Activated CD4-positive, CD25-positive, alpha-beta regulatory T cell (primary cell): ENCODE data around the gene PKNOX2.

Experiments
- DNase-seq, 4 experiments: peaks; one replicate each; lab custom pipeline; 2025; lab: John Stamatoyannopoulos, UW

Gene PKNOX2

DNA sequence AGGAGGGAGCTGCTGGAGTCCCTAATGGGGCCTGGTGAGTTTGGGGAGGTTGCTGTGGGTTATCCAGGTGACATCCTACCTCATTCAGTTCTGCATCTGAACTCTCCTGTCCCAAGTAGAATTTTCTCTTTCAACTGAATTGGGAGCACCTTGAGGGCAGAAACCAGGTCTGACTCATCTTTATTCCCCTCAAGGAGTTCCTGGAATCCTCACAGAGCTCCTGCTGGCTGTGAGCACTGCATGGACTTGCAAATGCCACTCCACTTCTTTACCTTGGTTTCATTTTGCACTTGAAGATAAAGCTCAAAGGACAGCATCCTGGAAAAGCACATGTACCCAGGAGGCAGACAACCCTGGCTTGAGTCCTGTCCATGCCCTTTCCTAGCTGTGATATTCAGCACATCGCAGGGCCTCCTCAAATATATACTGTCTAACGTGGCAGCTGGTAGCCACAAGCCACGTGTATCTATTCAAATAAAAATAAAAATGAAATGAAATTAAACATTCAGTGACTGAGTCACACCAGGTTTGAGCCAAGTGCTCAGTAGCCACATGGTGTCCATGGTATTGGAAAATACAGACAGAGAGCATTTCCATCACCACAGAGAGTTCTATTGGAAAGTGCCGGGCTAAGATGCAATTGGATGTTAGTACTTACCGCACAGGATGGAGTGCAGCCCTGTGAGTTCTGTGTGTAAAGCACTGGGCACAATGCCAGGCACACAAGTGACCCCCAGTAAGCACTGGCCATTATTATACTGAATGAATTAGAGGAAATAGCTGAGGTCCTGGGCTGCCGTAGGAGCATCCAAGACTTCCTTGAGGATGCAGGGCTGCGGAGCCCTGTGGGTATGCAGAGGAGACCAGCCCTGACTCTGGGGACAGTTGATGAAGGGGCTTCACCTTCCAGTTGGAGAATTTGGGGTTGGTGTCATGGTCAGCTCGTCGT is 149.0 kb downstream of the PKNOX2 start:
- DNase-seq = no peak

DNA sequence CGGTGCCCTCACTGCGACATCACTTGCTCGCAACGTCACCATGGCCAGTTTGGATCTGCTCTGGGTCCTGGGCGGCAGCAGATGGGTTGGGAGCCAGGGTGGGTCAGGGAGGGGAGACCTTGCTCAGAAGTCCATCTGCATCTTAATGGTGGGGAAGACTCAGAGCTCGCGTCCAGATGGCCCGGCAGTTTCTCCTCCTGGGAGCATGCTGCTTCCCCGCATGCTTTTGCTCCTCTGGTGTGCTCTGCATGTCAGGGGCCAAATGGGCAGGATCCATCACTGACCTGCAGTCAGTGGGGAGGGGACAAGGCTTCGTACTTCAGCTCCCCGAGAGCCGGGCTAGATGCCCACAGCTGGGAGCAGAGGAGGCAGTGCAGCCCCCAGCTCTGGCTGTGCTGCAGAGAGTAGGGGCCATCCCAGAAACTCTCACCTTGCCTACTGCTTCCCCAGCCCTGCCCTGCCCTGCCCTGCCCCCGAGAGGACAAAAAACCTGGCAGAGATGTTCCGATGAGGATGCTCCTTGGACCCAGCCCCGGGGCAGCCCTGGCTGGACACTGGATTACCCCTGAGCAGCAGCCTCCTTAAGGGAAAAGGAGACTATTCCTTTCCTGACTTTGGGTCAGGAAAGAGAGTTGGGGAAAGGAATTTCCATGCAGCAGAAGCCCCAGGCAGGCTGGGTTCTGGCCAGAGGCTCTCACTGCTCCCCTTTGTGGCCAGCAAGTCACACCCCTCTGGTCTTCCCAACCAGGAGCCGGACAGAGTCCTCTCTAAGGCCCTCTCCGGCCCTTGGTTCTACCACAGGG is 149.9 kb downstream of the PKNOX2 start:
- DNase-seq = no peak

DNA sequence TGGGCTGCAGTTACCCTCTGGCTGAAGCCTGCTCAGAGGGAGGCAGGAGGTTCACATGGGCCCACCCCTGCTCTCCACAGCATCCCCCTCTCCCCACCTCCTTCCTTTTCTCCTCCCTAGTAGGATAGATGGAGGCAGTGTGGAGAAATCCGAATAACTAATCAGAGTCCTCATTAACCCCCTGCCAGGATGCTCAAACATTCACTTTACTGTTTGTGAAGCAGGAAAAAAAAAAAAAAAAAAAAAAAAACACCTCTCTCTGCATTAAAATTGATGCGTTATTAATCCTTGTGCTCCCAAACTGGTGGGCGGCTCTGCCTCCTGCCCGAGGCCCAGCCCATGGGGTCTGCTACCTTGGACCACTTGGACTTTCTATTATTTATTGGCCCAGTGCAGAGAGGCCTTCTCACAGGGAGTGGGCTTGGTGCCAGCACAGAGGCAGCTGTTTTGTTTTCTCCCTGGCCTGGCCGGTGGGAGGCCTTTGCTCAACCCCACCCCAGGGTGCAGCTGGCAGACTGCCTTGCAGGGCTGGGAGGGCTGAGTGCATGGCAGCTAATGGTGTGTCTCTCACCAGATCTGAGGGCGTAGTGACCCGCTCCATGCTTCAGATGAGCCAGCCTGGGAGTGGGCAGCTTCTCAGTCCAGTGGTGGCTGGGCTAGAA is 150.7 kb downstream of the PKNOX2 start:
- no peak for DNase-seq

DNA sequence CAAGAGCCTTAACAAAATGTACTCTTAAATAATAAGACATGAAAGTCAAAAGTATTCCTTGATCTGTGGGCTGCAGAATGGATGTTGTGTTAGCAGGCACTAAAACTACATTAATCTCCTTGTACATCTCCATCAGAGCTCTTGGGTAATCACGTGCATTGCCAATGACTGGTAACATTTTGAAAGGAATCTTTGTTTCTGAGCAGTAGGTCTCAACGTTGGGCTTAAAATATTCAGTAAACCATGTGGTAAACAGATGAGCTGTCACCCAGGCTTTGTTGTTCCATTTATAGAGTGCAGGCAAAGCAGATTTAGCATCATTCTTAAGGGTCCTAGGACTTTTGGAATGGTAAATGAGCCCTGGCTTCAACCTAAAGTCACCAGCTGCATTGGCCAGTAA is 152.9 kb downstream of the PKNOX2 start:
- no peak for DNase-seq

DNA sequence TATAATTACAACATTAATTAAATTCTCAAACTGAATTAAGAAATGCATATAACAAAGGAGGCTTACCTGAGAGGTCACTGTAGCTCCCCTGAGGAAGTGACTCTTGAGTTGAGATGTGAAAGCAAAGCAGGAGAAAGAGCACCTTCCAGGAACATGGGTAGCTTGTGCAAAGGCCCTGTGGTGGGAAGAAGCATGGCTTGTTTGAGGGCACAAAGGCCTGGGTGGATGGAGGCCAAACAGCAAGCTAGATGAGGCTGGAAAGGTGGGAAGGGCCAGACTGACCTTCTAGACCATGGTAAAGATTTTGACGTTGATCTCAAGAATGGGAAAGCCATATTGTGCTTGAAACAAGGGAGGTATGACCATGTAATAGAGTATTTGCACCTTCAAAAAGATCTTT is 155.1 kb downstream of the PKNOX2 start:
- DNase-seq = no peak

DNA sequence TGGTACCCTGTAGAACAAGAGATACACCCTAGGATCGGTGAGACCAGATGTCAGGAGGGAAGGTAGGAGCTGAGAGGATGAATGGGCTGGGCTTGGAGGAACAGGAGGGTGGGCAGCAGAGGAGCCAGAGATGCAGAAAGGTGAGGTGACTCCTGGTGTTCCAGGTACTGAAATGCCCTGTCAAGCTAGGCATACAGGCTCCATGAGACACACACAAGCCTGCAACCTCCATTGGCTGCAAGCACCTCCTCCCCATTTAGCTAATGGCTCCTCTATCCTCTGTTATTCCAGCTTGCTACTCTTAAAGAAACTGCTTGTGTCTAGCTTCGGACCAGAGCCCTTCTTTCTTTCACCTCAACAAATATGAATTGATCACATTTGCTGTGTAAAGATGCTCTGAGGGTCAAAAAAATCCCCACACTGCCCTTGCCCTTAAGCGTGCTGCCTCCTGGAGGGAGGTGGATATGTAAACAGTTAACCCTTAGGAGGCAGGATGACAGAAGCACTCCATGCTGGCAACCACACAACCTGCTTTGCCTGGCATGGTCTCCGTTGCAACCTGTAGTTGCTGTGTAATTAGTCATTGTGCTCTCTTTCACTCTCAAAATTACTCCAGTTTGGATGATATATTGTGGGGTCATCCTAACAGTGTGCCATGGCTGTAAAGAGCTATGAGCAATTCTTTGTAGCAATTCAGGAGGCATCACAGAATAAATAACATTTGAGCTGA is 156.0 kb downstream of the PKNOX2 start:
- DNase-seq = no peak

DNA sequence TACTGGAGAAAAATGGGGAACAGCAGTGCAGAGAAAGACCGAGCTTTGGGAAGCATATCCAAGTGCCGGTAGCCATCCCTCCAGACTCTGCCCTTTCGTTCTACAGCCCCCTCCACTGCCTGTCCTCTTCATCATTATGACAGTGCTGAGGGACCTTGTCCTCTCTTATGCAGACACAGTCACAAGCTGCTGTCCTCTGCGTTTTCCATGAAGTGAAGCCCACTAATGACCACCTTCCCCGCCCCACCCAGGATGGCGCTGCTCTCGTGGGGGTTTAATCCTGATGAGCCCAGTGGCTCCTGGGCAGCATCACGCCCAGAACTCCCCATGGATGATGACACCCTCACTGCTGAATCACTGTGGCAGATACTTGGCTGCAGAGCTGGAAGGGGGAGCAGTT is 157.7 kb downstream of the PKNOX2 start:
- no peak for DNase-seq

DNA sequence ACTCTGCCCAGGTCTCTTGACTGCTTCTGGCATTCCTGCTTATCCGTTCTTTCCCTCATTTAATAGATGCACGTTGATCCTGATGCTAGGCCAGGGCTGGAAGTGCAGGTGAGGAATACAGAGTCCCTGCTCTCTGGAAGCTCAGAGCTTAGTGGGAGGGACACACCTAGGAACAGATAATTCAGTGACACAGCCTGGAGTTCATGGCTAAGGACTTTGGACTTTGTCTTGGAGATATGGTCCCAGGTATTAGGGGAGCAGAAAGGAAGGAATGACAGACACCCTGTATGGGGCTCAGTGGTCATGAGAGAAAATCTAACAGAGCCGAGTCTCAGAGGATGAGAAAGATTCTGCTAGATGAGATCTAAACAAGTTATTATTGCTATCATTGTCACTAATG is 160.6 kb downstream of the PKNOX2 start:
- no peak for DNase-seq

DNA sequence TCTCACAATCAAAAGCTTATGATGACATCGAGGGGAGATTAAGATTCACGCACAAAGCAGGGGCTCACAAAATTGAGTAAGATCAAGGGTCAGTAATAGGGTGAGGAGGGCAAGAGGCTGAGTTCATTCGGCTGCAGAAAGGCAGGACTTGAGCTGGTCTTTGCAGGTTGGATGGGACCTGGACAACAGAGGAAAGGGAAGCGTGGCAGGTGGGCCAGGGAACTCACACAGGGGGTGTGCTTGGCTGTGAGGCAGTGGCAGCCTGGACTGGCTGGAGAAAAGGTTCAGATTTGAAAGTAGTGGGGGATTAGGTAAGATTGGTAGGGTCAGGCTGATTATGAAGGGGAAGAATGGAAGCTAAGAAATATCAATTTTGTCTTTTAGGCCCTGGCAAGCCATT is 161.6 kb downstream of the PKNOX2 start:
- DNase-seq = no peak

DNA sequence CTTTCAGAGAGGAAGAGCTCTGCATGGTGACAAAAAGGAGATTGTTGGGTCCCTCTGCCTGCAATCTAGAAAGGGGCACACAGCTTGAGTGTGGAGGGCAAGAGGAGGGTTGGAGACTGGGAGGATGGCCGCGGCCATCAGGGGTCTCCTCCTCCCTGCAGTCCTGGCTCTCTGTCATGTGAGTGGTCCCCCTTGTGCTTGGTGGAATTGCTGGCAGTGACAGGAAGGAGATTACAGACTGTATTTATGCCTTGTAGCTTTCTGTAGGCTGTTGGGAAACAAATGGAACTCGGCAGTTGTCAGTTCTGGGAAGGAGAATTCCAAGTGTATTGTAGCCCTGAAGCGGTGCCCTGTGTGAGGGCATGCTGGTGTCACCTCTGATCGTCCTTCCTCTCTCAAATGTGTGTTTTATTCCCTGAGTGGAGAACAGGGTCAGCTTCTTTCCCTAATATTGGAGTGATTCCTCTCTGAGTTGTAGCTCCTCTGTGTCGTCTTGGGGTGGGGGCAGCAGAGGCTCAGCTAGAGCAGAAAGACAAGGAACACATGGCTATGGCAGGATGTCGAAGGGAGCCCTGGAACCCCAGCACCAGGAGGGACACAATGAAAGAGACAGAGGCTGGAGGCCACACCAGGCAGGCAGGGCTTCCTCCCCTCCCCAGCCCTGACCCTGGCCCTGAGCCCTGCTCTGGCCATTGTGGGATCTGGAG is 163.1 kb downstream of the PKNOX2 start:
- no peak for DNase-seq

DNA sequence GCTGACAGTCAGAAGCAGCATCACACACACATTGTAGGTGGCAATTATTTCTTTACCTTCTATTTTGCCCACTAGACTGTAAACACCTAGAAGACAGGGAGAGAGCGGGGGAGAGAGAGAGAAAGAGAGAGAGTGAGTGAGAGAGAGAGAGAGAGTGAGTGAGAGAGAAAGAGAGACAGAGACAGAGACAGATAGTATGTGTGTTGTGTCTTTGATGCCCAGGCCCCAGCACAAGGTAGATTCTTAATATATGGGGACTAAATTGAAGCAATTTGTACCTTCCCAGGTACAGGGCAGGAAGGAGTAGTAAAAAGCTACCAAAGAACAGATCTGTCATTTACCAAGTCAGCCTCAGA is 163.7 kb downstream of the PKNOX2 start:
- no peak for DNase-seq

DNA sequence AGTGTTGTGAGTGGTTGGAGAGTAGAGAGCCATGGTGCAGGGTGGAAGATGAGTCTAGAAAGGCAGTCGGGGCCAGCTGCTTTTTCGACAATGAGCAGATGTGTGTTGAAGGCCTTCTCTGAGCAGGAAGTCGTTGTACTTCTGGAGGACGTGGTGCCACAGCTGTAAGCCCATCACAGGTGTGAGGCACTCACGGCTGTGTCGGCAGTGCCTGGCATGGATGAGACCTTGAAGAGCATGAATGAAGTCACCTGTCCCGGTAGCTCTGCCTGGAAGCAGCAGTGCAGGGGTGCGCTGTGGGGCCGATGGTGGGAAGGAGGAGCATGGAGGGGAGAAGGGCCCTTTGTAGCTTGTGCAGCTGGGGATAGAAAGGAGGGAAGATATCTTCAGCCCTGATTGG is 165.2 kb downstream of the PKNOX2 start:
- DNase-seq = no peak

DNA sequence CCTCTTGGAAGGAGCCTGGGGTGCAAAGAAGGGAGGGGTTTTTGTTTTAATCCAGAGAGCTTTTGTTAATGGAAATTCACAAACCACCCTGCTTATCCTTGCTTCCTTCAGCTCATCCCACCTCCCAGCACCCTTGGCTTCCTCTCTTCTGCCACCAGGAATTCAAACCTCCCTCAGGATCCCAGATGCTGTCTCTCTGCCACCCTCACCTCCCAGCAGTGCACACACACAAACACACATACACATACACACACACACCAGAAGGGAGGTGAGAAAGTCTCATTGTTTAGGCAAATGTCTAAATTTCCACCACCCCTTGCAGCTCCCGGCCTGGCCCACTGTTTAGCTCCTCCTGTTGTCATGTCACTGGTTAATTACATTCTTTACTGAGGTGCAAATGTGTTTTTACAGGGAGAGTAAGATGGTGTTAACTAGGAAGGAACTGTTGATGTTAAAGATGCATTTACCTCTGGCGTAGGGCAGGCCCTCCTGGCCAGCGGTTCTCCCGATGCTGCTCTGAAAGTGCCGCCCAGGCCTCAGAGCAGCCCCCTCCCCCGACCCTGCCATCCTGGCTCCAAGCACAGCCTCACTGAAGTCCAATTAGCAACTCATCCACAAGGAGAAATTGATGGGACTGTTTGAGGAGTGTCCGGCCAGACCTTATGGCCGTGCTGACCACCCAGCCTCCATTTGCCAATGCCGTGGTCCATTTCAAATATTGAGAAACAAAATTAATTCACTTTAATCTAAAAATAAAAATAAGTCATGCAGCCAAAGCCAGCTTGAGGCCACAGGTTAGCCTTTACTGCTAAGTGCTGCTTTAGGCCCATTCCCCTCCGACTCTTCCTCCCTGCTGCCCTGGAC is 166.1 kb downstream of the PKNOX2 start:
- no peak for DNase-seq

DNA sequence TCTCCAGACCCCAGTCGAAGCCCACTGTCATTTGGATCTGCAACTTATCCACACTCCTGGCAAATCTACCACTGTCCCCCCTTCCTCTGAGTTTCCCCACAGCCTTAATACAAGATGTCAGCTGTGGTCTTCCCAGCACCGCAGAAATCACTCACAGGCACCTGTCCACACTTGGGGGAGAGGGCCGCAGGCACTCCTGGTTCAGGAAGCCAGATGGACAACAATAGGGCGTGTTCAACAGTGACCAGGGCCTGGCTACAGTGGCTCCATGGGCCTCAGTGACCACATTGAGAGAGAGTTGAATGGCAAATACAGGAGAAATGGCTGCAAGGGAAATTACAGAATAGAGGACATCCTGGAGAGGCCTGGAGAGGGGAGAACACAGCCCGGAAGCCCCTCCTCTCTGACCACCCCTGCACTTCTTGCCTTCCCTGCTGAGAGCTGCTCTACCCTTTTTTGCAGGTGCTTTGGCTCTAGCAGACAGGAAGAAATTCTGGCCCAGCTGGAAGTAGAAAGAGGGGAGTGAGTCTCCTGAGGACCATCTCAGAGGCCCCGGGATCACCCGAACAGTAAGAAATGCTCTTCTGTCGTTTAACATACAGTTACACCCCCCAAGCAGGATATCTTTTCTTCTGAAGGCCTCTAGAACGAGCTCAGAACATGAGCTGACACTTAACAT is 166.9 kb downstream of the PKNOX2 start:
- DNase-seq = no peak

DNA sequence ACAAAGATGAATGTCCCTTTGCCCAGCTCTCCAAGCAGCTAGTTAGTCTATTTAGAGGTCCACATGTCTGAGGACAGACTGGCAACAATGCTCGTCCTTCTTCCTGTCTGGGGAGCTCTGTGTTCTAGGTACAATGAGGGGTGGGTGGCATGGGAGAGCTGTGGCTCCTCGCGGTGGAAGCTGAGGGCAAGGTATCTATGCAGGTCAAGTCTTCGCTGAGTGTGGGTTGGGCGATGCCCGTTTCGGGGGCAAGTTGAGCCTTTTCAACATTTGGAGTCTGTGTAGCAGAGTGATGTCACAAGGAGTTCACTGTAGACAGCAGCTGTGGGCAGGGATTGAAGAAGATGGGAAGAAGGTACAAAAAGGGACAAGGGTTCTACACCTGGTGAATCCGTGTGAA is 168.3 kb downstream of the PKNOX2 start:
- no peak for DNase-seq

DNA sequence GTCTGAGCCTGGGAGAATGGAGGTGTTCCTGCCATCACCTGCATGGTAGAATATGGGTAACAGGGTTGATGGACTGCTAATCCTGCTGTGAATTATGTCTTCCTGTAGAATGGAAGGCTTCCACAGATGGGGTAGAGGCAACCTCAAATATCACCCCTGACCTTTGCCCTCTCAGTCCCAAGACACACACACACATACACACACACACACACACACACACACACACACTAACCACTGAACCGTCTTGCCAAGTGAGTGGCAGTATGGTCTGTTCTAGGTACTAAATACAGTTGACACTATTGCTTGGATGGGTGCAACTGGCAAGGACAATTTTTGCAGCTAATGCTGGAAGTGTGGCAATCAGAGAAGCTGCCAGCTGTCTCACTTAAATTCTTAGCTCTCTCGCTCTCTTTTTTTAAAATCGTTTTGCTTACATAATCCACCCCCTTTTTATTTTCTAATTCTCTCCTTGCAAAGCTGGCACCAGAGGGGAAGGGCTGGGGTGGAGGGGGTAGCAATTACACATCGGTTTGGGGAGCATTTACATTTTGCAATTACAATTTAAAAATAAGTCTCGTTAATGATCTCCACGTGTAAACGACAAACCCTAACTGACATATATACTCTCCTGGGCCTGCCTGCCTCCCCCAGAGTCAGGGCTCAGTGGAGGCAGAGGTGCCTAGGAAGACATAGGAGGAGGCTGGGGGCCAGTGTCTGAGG is 169.0 kb downstream of the PKNOX2 start:
- no peak for DNase-seq

DNA sequence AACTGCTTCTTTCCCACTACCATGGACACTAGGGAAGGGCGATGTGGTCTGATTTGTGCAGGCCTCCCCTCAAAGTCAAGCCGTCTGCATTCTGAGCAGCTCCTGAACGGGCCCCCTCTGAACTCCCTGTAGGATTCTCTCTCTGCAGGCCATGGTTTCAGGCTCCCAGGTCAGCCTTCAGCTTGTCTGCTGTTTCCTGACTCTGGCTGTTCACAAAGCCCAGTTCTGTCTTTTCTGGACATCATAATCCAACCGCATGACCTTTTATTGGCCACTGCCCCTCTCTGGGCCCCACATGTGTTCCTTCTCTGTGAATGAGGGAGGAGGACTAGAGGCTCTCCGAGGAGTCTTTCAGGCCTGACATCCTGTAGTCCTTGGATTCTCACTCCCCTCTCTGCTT is 170.6 kb downstream of the PKNOX2 start:
- DNase-seq = no peak

DNA sequence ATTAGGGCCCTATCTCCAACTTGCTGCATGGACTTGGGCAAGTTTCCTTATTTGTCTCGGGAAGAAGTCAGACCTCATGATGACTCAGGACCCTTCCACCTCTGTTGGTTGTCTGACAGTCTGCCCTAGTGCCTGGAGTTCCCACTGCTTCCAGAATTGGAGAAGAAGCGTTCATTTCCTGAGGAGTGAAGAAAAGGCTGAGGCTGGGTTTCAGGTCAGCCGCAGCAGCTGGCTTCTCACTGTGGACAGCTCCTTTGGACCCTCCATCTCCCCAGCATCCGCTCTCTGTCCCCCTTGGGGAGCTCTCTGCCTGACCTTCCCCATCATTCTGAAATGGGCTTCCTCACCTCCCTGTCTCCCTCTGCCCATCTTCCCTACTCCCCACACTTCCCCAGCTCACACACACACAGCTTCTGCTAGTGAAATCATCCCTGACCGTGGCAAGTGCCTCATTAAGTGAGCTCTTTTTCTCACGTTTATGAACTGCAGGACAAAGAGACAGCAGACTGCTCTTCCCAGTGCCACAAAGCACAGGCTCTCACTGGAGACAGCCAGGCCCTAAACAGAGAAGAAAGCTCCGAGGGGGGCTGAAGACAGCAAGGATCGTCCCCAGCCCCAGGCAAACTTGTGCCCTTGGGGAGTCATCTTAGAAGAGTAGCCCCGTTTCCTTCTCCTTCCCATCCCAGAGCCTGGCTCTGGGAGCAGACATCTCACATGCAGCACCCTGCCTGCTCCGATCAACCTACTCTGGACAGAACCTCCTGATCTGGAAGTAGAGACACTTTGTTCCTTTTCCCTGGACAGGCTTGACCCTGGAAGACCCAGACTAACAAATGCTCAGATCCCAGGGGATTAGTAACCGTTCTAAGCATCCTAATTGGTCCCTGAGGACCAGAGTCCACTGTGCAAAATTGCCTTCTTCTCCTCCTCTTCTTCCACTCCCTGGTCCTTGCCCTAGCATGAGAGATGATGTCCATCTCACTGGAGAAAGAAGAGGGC is 173.6 kb downstream of the PKNOX2 start:
- DNase-seq = no peak
